Brain microvascular endothelial cell (primary cell): Measurements from ENCODE around the gene RAB4B.
A peak's percentile ranks its signal among the peaks of the same experiment; 100 is the strongest.
"Not testable (repeated sequence)": the region's sequence is repeated elsewhere in the genome, so short reads cannot be mapped to it uniquely, and the experiment has no call there.

Source experiments
- DNase-seq: peaks from one replicate; pipeline ENCODE4 v3.0.0-alpha.2; 2020
- H3K27ac ChIP-seq: fragments of 250-450 bp; sonication (Bioruptor Pico); 2 replicates; pipeline ENCODE4 v1.5.1; 2020; ENCODE audit warnings: mild to moderate bottlenecking, moderate library complexity
- H3K27me3 ChIP-seq: fragments of 250-450 bp; sonication (Bioruptor Pico); replicated peaks from 2 replicates; pipeline ENCODE4 v1.5.1; 2020; ENCODE audit warnings: mild to moderate bottlenecking
- H3K36me3 ChIP-seq: fragments of 250-450 bp; sonication (Bioruptor Pico); replicated peaks from 2 replicates; pipeline ENCODE4 v1.5.1; 2020; ENCODE audit warnings: mild to moderate bottlenecking
- H3K4me3 ChIP-seq: 2 replicates; pipeline ENCODE4 v1.5.1; 2011; ENCODE audit warnings: low read depth, mild to moderate bottlenecking, control low read depth, low read length, moderate library complexity
- CTCF ChIP-seq: IDR thresholded peaks from 2 replicates; pipeline ENCODE4 v1.5.1; 2011; ENCODE audit warnings: low read depth, mild to moderate bottlenecking, moderate library complexity, low read length, control low read depth, inconsistent platforms; ENCODE audit errors: missing control alignments
- in situ Hi-C: cut with HindIII; loops from 2 replicates; pipeline ENCODE4 v1.10.0; 2017; ENCODE audit warnings: low sequenced_read_pairs, low pct_ligation_motif_present

RAB4B gene

DNA sequence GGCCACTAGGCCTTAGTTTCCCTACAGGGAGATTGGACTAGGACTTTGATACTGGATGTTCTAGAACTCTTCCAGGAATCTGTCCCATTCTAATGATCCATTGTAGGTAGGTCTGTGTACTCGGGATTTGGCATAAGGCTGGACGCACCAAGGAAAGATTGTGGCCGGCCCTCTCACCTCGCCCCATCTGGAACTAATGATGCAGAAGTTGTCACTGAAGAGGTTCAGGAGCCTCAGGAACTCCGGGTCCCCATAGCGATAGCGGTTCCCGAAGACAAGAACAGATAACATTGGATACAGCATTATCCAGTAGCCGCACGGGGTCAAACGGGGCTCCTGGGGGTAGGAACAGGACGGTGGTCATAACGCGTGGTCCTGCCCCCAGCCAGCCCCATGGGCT is 32.1 kb downstream of the RAB4B start:
- DNase-seq: no peak
- H3K4me3 ChIP-seq: no peak overlapping the region
- in situ Hi-C loops: no loop called here

DNA sequence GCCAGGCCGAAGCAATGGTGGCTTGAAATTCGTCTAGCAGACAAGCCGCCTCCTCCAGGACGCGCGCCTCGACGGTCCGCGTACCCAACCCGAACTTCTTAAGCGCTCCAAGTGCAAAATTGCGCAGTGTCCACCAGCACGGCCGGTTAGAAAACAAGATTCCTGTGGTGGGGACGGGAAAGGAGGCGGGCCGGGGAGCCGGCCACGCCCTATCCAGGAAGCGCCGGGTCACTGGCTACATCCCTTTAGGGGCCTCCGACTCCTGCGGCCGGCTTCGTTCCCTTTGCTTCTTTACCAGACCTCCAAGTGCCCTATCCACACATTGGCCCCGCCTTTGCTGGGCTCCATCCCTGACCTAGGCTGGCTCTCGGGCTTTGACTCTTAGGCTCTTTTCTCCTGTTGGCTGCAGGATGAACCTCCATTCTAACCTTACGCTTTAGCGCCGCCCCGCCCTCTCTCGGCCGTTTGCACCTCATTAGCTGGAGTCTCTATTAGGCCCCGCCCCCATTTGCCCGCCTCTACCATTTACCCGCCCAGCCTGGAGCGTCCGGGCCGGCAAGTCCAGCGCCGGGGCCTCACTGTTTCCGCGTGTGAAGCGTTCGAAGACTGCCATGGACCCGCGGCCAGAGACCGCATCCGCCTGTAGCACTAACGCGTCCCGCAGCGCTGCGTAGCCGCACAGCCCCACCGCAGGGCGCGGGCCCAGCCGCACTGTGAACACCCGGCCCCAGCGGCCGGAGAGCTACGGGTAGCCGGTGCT is 32.8 kb downstream of the RAB4B start:
- Histone ChIP-seq H3K4me3 (peak overlapping the region; percentile 54), H3K36me3 (peaks cover 29% of the 10 kb centered on the region)
- H3K27me3 ChIP-seq, in situ Hi-C loops, H3K27ac ChIP-seq: not testable (repeated sequence)
- peak; percentile 69 for DNase-seq

More for the DNA sequence above, 32.1 kb downstream of the RAB4B start:
- H3K36me3 ChIP-seq: peaks cover 34% of the 10 kb centered on the region
- no peak overlapping the region for H3K27ac ChIP-seq
- no peaks in the 10 kb centered on the region for H3K27me3 ChIP-seq
- TF ChIP-seq CTCF: no peak

DNA sequence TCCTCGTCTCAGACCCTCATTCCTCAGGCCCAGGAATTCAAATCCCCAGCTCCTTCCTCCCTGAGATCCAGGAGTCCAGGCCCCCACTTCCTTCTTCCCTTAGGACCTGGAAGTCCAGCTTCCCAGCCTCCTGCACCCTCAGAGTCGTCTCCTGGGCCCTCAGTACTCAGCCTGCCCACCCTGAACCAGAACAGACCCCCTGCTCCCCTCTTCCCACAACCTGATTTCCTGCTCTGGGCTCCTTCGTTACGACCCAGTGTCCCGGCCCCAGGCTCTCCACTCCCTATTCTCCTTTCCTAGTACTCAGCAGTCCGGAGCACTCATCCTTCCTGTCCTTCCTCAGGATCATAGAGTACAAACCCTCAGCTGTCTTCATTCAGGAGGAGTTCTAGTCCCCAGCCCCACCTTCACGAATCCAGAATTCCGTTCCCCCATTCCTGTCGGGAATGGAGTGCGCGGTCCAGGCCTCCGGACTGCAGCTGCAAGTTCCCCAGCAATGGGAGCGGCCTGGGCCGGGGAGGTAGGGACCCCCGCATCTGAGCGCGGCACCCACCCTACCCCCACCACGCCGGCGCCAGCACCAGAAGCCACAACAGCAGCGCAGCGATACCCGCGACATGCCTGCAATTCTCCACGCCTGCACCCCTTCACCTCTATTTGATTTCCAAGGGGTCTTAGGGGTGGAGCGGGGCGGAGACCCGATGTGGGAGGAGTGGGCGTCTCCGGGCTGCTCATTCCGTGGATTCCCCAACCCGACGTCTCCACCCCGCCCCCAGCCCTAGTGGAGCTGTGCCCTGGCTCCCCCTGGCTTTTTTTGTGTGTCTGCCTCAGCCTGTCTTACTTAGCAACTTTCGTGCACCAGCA is 33.7 kb downstream of the RAB4B start:
- no peak for DNase-seq
- H3K27ac ChIP-seq: no peak overlapping the region
- in situ Hi-C loops: no loop called here
- peaks cover 29% of the 10 kb centered on the region for H3K36me3 ChIP-seq
- TF ChIP-seq CTCF: peak; percentile 18
- peak overlapping the region; percentile 24 for H3K4me3 ChIP-seq
- no peaks in the 10 kb centered on the region for H3K27me3 ChIP-seq

- H3K4me3 ChIP-seq, DNase-seq, H3K27ac ChIP-seq, in situ Hi-C loops, H3K27me3 ChIP-seq: not testable (repeated sequence)
- peaks cover 22% of the 10 kb centered on the region for H3K36me3 ChIP-seq
Measured at GRCh38 chr19:40812571-40812970, 34.5 kb downstream of the RAB4B start.

GRCh38 chr19:40813182-40813581 is 35.1 kb downstream of the RAB4B start:
- Histone ChIP-seq H3K27me3 (no peaks in the 10 kb centered on the region), H3K4me3 (no peak overlapping the region), H3K27ac (no peak overlapping the region), H3K36me3 (peaks cover 16% of the 10 kb centered on the region)
- in situ Hi-C loops: no loop called here
- DNase-seq: no peak
- TF ChIP-seq CTCF: no peak

DNA sequence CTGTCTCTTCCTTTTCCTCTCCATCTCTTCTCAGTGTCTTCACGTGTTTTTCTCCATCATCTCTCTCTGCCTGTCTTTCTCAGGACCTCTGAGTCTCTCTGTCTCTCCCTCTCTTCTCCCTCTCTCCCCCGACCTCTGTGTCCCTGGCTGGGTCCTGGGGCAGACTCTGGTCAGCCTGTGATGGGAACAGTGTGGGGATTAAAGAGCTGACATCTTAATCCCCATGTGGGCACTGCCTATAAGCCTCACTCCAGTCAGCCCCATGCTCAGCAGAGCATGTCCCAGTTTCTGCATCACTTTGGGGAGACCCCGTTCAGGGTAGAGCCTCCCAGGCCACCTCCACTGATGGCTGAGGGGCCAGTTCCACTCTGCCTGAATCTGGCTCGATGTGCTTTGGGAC is 37.2 kb downstream of the RAB4B start:
- Histone ChIP-seq H3K27me3 (no peaks in the 10 kb centered on the region), H3K36me3 (no peaks in the 10 kb centered on the region), H3K27ac (no peak overlapping the region), H3K4me3 (no peak overlapping the region)
- DNase-seq: no peak
- in situ Hi-C loops: no loop called here
- TF ChIP-seq CTCF: no peak
